HG03469 (cell line): ENCODE results near the gene RCAN1.
"Not testable (repeated sequence)": the region's sequence is repeated elsewhere in the genome, so short reads cannot be mapped to it uniquely, and the experiment has no call there.

Experiments used
- ATAC-seq: cut with Tn5 transposase; IDR thresholded peaks from one replicate; pipeline ENCODE4 v1.9.1; 2021; ENCODE audit warnings: mild to moderate bottlenecking, moderate library complexity, moderate number of reproducible peaks; ENCODE audit not compliant: unreplicated experiment

The RCAN1 gene

GRCh38 chr21:34621434-34622350 is 6.8 kb upstream of the RCAN1 start:
- ATAC-seq, result no peak

- no peak for ATAC-seq
Measured at GRCh38 chr21:34619841-34620665, 5.1 kb upstream of the RCAN1 start.

- no peak for ATAC-seq
Measured at GRCh38 chr21:34618941-34619340, 4.0 kb upstream of the RCAN1 start.

- no peak for ATAC-seq
Measured at GRCh38 chr21:34617753-34618339, 2.9 kb upstream of the RCAN1 start.

- no peak for ATAC-seq
Measured at GRCh38 chr21:34615487-34615814, 538 bp upstream of the RCAN1 start.

GRCh38 chr21:34613679-34614627 is 960 bp downstream of the RCAN1 start:
- ATAC-seq, result no peak

GRCh38 chr21:34612557-34612956 is 2.4 kb downstream of the RCAN1 start:
- ATAC-seq, result no peak

- no peak for ATAC-seq
Measured at GRCh38 chr21:34612056-34612455, 2.9 kb downstream of the RCAN1 start.

GRCh38 chr21:34611528-34611927 is 3.4 kb downstream of the RCAN1 start:
- ATAC-seq, result no peak

- ATAC-seq, result no peak
Measured at GRCh38 chr21:34609933-34610549, 4.9 kb downstream of the RCAN1 start.

- no peak for ATAC-seq
Measured at GRCh38 chr21:34609244-34609932, 5.5 kb downstream of the RCAN1 start.

- ATAC-seq, result not testable (repeated sequence)
Measured at GRCh38 chr21:34607376-34607775, 7.5 kb downstream of the RCAN1 start.

- ATAC-seq, result no peak
Measured at GRCh38 chr21:34606621-34607020, 8.3 kb downstream of the RCAN1 start.

GRCh38 chr21:34606051-34606450 is 8.9 kb downstream of the RCAN1 start:
- ATAC-seq, result no peak

GRCh38 chr21:34604956-34605355 is 10.0 kb downstream of the RCAN1 start:
- ATAC-seq, result not testable (repeated sequence)

GRCh38 chr21:34604556-34604955 is 10.4 kb downstream of the RCAN1 start:
- no peak for ATAC-seq

- no peak for ATAC-seq
Measured at GRCh38 chr21:34603710-34604057, 11.2 kb downstream of the RCAN1 start.

- no peak for ATAC-seq
Measured at GRCh38 chr21:34603002-34603709, 11.8 kb downstream of the RCAN1 start.

GRCh38 chr21:34602061-34602460 is 12.9 kb downstream of the RCAN1 start:
- no peak for ATAC-seq
